GM23248 (cell line): ENCODE data around the gene SULT6B1. TPM values are rescaled to one million over a fixed set of nuclear protein-coding genes. Genes with fewer than 3 reads are reported as not detected.
"Not testable (repeated sequence)": the region's sequence is repeated elsewhere in the genome, so short reads cannot be mapped to it uniquely, and the experiment has no call there.

Experiments used
- DNase-seq: peaks from one replicate; pipeline ENCODE4 v3.0.0-alpha.2; 2015
- H2AFZ ChIP-seq: fragments of 200-600 bp; sonication (generic); 2 replicates; pipeline ENCODE4 v1.6.1; 2016; ENCODE audit warnings: antibody characterized with exemption
- H3F3A ChIP-seq: fragments of 200-600 bp; sonication (generic); 2 replicates; pipeline ENCODE4 v1.6.1; 2016; ENCODE audit warnings: mild to moderate bottlenecking, antibody characterized with exemption, mixed run types; ENCODE audit not compliant: insufficient read depth
- H3K27ac ChIP-seq: fragments of 200-600 bp; sonication (generic); 2 replicates; pipeline ENCODE4 v1.5.1; 2016; ENCODE audit warnings: mild to moderate bottlenecking
- H3K27me3 ChIP-seq: fragments of 200-600 bp; sonication (generic); replicated peaks from 2 replicates; pipeline ENCODE4 v1.6.1; 2016; ENCODE audit warnings: mild to moderate bottlenecking; ENCODE audit not compliant: insufficient read depth
- H3K36me3 ChIP-seq: fragments of 200-600 bp; sonication (generic); 2 replicates; pipeline ENCODE4 v1.6.1; 2016; ENCODE audit warnings: low read depth, mild to moderate bottlenecking
- H3K4me1 ChIP-seq: fragments of 200-600 bp; sonication (generic); 2 replicates; pipeline ENCODE4 v1.6.1; 2016; ENCODE audit warnings: mild to moderate bottlenecking; ENCODE audit not compliant: insufficient read depth
- H3K4me2 ChIP-seq: fragments of 200-600 bp; sonication (generic); one replicate; pipeline ENCODE4 v1.6.1; 2016; ENCODE audit warnings: mild to moderate bottlenecking; ENCODE audit not compliant: unreplicated experiment
- H3K4me3 ChIP-seq: fragments of 200-600 bp; sonication (generic); 2 replicates; pipeline ENCODE4 v1.5.1; 2016; ENCODE audit warnings: mild to moderate bottlenecking
- H3K79me2 ChIP-seq: fragments of 200-600 bp; sonication (generic); 2 replicates; pipeline ENCODE4 v1.6.1; 2016; ENCODE audit warnings: mild to moderate bottlenecking; ENCODE audit not compliant: insufficient read depth
- H3K9ac ChIP-seq: fragments of 200-600 bp; sonication (generic); 2 replicates; pipeline ENCODE4 v1.6.1; 2016; ENCODE audit warnings: mild to moderate bottlenecking
- H3K9me2 ChIP-seq: fragments of 200-600 bp; sonication (generic); 2 replicates; pipeline ENCODE4 v1.6.1; 2016; ENCODE audit warnings: mixed run types, mild to moderate bottlenecking, moderate library complexity; ENCODE audit not compliant: insufficient read depth
- H3K9me3 ChIP-seq: fragments of 200-600 bp; sonication (generic); one replicate; pipeline ENCODE4 v1.6.1; 2017; ENCODE audit warnings: low read depth
- H4K20me1 ChIP-seq: fragments of 200-600 bp; sonication (generic); 2 replicates; pipeline ENCODE4 v1.6.0; 2016; ENCODE audit not compliant: insufficient read depth
- EZH2 ChIP-seq: fragments of 200-600 bp; sonication (generic); IDR thresholded peaks from 2 replicates; pipeline ENCODE4 v1.6.1; 2018; ENCODE audit warnings: antibody characterized with exemption, mild to moderate bottlenecking; ENCODE audit not compliant: insufficient read depth, poor library complexity, severe bottlenecking
- EZH2phosphoT487 ChIP-seq: fragments of 200-600 bp; sonication (generic); IDR thresholded peaks from 2 replicates; pipeline ENCODE4 v1.6.1; 2018; ENCODE audit warnings: antibody characterized with exemption, moderate library complexity, mild to moderate bottlenecking, low read depth; ENCODE audit not compliant: insufficient read depth
- WGBS, 2 experiments: methylation state at CpG; one replicate each; pipeline ENCODE4 v1.1.6; 2015 to 2017; ENCODE audit warnings: low lambda C conversion rate in 2 of 2, low coverage in 1 of 2; ENCODE audit errors: missing lambda C conversion rate in 2 of 2; 5-methylcytosine and 5-hydroxymethylcytosine counted together
- in situ Hi-C: fragments of 300-500 bp; cut with MboI; formaldehyde crosslinking; loops from 2 replicates; pipeline ENCODE4 v1.15.0; 2020
- polyA plus RNA-seq: library from polyadenylated mRNA; unstranded; fragments of >200 nt; fragmentation: Nextera tagmentation; extraction: Ambion mirVana; gene quantifications from 2 replicates; pipeline ENCODE4 v1.2.1, GENCODE V29; 2016
- total RNA-seq: library from RNA; depleted of rRNA; stranded (reverse); fragments of >200 nt; shearing (Covaris generic); gene quantifications from 2 replicates; pipeline ENCODE4 v1.2.3, GENCODE V29; 2014

The SULT6B1 gene
- total and polyA plus RNA-seq, 2 experiments from 2014 or later: not detected

GRCh38 chr2:37219046-37219445, 30.6 kb upstream of the SULT6B1 start:
- H3K9ac ChIP-seq: no peak overlapping the region
- in situ Hi-C loops: no loop called here
- WGBS, 2 experiments: 85 to 92% methylated on average over 4 of the region's 4 CpGs
- TF ChIP-seq EZH2 (no peak), EZH2phosphoT487 (no peak)
- peaks cover 5% of the 10 kb centered on the region; the same call in 1 of the 2 replicates for H4K20me1 ChIP-seq
- DNase-seq: no peak
- H3K79me2 ChIP-seq: peaks cover 36% of the 10 kb centered on the region
- H3K36me3 ChIP-seq: peaks cover 65% of the 10 kb centered on the region
- no peak overlapping the region for H3K27ac ChIP-seq
- H3K4me3 ChIP-seq: no peak overlapping the region
- H3K4me1 ChIP-seq: no peaks in the 10 kb centered on the region; the same call in 1 of the 2 replicates
- H3K9me2 ChIP-seq: no peaks in the 10 kb centered on the region
- no peaks in the 10 kb centered on the region for H3K27me3 ChIP-seq
- no peak overlapping the region for H2AFZ ChIP-seq
- no peak overlapping the region for H3K4me2 ChIP-seq
- H3F3A ChIP-seq: peaks cover 18% of the 10 kb centered on the region; the same call in 1 of the 2 replicates
- no peaks in the 10 kb centered on the region for H3K9me3 ChIP-seq

GRCh38 chr2:37215250-37215649, 26.8 kb upstream of the SULT6B1 start:
- in situ Hi-C loops: no loop called here
- H3K36me3 ChIP-seq: peaks cover 70% of the 10 kb centered on the region
- 96 to 100% methylated on average over 1 of the region's 1 CpG for WGBS, 2 experiments

GRCh38 chr2:37211939-37212338, 23.5 kb upstream of the SULT6B1 start:
- peaks cover 2% of the 10 kb centered on the region for H3K9me3 ChIP-seq
- no peaks in the 10 kb centered on the region for H3K27me3 ChIP-seq
- H3K9ac ChIP-seq: no peak overlapping the region
- H2AFZ ChIP-seq: no peak overlapping the region
- WGBS, 2 experiments: 60 to 63% methylated on average over 3 of the region's 3 CpGs
- H3F3A ChIP-seq: peaks cover 31% of the 10 kb centered on the region
- in situ Hi-C loops: no loop called here
- no peaks in the 10 kb centered on the region; the same call in 1 of the 2 replicates for H3K4me1 ChIP-seq
- 0 out of 2 replicates have a peak, but pooled peaks cover 3% of the 10 kb centered on the region for H4K20me1 ChIP-seq
- H3K4me3 ChIP-seq: no peak overlapping the region
- peaks cover 30% of the 10 kb centered on the region for H3K79me2 ChIP-seq
- no peak overlapping the region for H3K4me2 ChIP-seq
- H3K9me2 ChIP-seq: no peaks in the 10 kb centered on the region
- peaks cover 88% of the 10 kb centered on the region for H3K36me3 ChIP-seq
- H3K27ac ChIP-seq: no peak overlapping the region; the same call in 1 of the 2 replicates
- DNase-seq: peak; percentile 26
- no peak for TF ChIP-seq EZH2

More at GRCh38 chr2:37215250-37215649, 26.8 kb upstream of the SULT6B1 start:
- Histone ChIP-seq H3K27ac (peak overlapping the region; percentile 7; the same call in 1 of the 2 replicates), H3K4me3 (no peak overlapping the region), H4K20me1 (no peaks in the 10 kb centered on the region), H2AFZ (no peak overlapping the region), H3K4me1 (no peaks in the 10 kb centered on the region; the same call in 1 of the 2 replicates), H3F3A (peaks cover 40% of the 10 kb centered on the region), H3K27me3 (no peaks in the 10 kb centered on the region), H3K79me2 (peaks cover 10% of the 10 kb centered on the region; the same call in 1 of the 2 replicates), H3K4me2 (no peak overlapping the region), H3K9me2 (no peaks in the 10 kb centered on the region), H3K9me3 (no peaks in the 10 kb centered on the region), H3K9ac (0 out of 2 replicates have a peak overlapping the region, but pooled peaks have one; percentile 9)
- TF ChIP-seq EZH2phosphoT487: no peak
- no peak for TF ChIP-seq EZH2
- peak; percentile 26 for DNase-seq

- Histone ChIP-seq H3K27me3 (no peaks in the 10 kb centered on the region), H2AFZ (no peak overlapping the region), H3F3A (peaks cover 27% of the 10 kb centered on the region), H3K4me3 (no peak overlapping the region), H3K4me2 (no peak overlapping the region), H4K20me1 (0 out of 2 replicates have a peak, but pooled peaks cover 3% of the 10 kb centered on the region), H3K9me2 (no peaks in the 10 kb centered on the region), H3K4me1 (no peaks in the 10 kb centered on the region; the same call in 1 of the 2 replicates), H3K27ac (no peak overlapping the region), H3K9me3 (peaks cover 2% of the 10 kb centered on the region), H3K9ac (no peak overlapping the region), H3K36me3 (peaks cover 89% of the 10 kb centered on the region), H3K79me2 (peaks cover 38% of the 10 kb centered on the region)
- DNase-seq: no peak
- no peak for TF ChIP-seq EZH2phosphoT487
- no peak for TF ChIP-seq EZH2
- in situ Hi-C loops: no loop called here
These were observed 22.7 kb upstream of the SULT6B1 start for GRCh38 chr2:37211212-37211611.

GRCh38 chr2:37206760-37207159, 18.3 kb upstream of the SULT6B1 start:
- DNase-seq, H3K9ac ChIP-seq, H3K27me3 ChIP-seq, H3K9me3 ChIP-seq, H3K4me2 ChIP-seq, H3K27ac ChIP-seq, H2AFZ ChIP-seq, in situ Hi-C loops, H4K20me1 ChIP-seq, H3K4me1 ChIP-seq, H3K4me3 ChIP-seq, H3K9me2 ChIP-seq: not testable (repeated sequence)
- Histone ChIP-seq H3K36me3 (peaks cover 83% of the 10 kb centered on the region), H3F3A (peaks cover 19% of the 10 kb centered on the region), H3K79me2 (peaks cover 80% of the 10 kb centered on the region)
- WGBS, 2 experiments: 97 to 99% methylated on average over 2 of the region's 2 CpGs
